Spleen (tissue), 11 donors: ENCODE measurements around the gene CELSR3. TPM values are rescaled to one million over a fixed set of nuclear protein-coding genes. Genes with fewer than 3 reads are reported as not detected.

Source experiments
- DNase-seq: peaks from one replicate; pipeline ENCODE4 v3.0.0-alpha.2; 2020
- H3K27ac ChIP-seq, 8 donors: fragments of 200-600 bp; sonication (generic) in 7 of 8; 1 replicate in 4 of 8; 2 replicates in 4 of 8; pipeline versions ENCODE4 v1.5.0 to v1.8.0; 2016 to 2021; ENCODE audit warnings: inconsistent platforms in 4 of 8, mild to moderate bottlenecking in 4 of 8, moderate library complexity in 1 of 8
- H3K27me3 ChIP-seq, 7 donors: fragments of 200-600 bp; sonication (generic) in 6 of 7; replicated peaks in 1 of 7; 1 replicate in 4 of 7; 2 replicates in 3 of 7; pipeline versions ENCODE4 v1.5.0 to v1.8.0; 2016 to 2021; ENCODE audit warnings: inconsistent platforms in 3 of 7, mild to moderate bottlenecking in 1 of 7
- H3K36me3 ChIP-seq, 6 donors: fragments of 200-600 bp; sonication (generic) in 5 of 6; 1 replicate in 4 of 6; 2 replicates in 2 of 6; pipeline versions ENCODE4 v1.5.0 to v1.8.0; 2016 to 2021; ENCODE audit warnings: inconsistent platforms in 2 of 6
- H3K4me1 ChIP-seq, 6 donors: fragments of 200-600 bp; sonication (generic) in 5 of 6; 1 replicate in 3 of 6; 2 replicates in 3 of 6; pipeline versions ENCODE4 v1.5.0 to v1.8.0; 2016 to 2021; ENCODE audit warnings: inconsistent platforms in 3 of 6
- H3K4me3 ChIP-seq, 8 donors: fragments of 200-600 bp; sonication (generic) in 7 of 8; 1 replicate in 4 of 8; 2 replicates in 4 of 8; pipeline versions ENCODE4 v1.5.0 to v1.8.0; 2016 to 2021; ENCODE audit warnings: inconsistent platforms in 4 of 8, mild to moderate bottlenecking in 4 of 8, moderate library complexity in 2 of 8
- H3K9me3 ChIP-seq, 8 donors: fragments of 200-600 bp; sonication (generic) in 7 of 8; 1 replicate in 4 of 8; 2 replicates in 4 of 8; pipeline versions ENCODE4 v1.5.0 to v1.8.0; 2016 to 2021; ENCODE audit warnings: inconsistent platforms in 4 of 8
- CTCF ChIP-seq, 11 experiments: fragments of 200-600 bp in 7 of 11; fragments of 450-650 bp in 4 of 11; sonication (generic) in 4 of 11; IDR thresholded peaks in 8 of 11; conservative IDR thresholded peaks in 3 of 11; 1 replicate in 7 of 11; 2 replicates in 4 of 11; pipeline versions ENCODE4 v1.4.0 to v1.8.0; 2016 to 2021; ENCODE audit warnings: antibody characterized with exemption in 11 of 11, inconsistent platforms in 4 of 11, mild to moderate bottlenecking in 1 of 11
- POLR2A ChIP-seq, 3 donors: fragments of 450-650 bp; IDR thresholded peaks; one replicate each; pipeline ENCODE4 v1.5.1; 2017; ENCODE audit warnings: antibody characterized with exemption in 3 of 3, mild to moderate bottlenecking in 1 of 3
- POLR2AphosphoS5 ChIP-seq, 3 donors: sonication (generic); formaldehyde crosslinking; IDR thresholded peaks; one replicate each; pipeline ENCODE4 v1.5.1; 2017; ENCODE audit warnings: antibody characterized with exemption in 3 of 3
- WGBS, 5 donors: extraction: QIAGEN DNeasy Blood & Tissue Kit in 3 of 5; methylation state at CpG; one replicate each; pipeline versions ENCODE4 v1.1.5 to v1.1.7; 2013 to 2018; 5-methylcytosine and 5-hydroxymethylcytosine counted together
- intact Hi-C: fragments of 100-400 bp; cut with DNase I; formaldehyde crosslinking; loops from one replicate; pipeline ENCODE4 v1.15.0; 2023; ENCODE audit warnings: low total_unique reads
- polyA plus RNA-seq, 3 donors: library from polyadenylated mRNA; stranded (reverse); fragments of 200-250 nt; gene quantifications; one replicate each; pipeline ENCODE4 v1.2.1, GENCODE V29; 2013
- total RNA-seq, 7 donors: library from RNA; depleted of rRNA in 3 of 7; stranded (reverse); fragments of >200 nt in 3 of 7; fragmentation: NEBNext Ultra II Directional in 4 of 7; extraction: Animal tissue kit (Norgen Biotek cat#: 25700) in 4 of 7; gene quantifications; one replicate each; pipeline versions ENCODE4 v1.1.0 to v1.2.1, GENCODE V29; 2016 to 2021
- donor health status: healthy with polysubstance abuse.
- donor health status: DM: no; HTN: no; CAD: no; lungs with moderate emphysema.
- donor health status: DM: no; HTN: no; CAD: no.
- donor health status: Bipolar disorder and iron deficiency.
- donor health status: healthy.
- donor health status: DM: no; HTN: no; CAD: no.
- donor health status: DM: yes; HTN: yes; CAD: no.

Gene CELSR3
- total and polyA plus RNA-seq, 10 donors, result 0.56 to 2.7 (median 1.9) TPM

DNA sequence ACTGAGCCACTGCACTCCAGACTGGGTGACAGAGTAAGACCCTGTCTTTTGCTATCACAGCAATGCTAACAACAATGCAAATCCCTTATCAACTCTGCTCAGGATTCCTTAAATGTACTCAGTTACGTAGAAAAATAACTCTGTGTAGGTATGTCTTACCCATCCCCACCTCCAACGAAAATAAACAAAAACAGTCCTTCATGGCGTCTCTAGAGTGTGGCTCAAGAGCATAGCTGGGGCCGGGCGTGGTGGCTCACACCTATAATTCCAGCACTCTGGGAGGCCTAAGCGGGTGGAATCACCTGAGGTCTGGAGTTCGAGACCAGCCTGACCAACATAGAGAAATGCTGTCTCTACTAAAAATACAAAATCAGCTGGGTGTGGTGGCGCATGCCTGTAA is 36.2 kb upstream of the CELSR3 start:
- TF ChIP-seq POLR2AphosphoS5 (IDR thresholded peaks at IDR 0.05) (no peak), CTCF (IDR thresholded peaks at IDR 0.05 in 8 of 11, conservative IDR thresholded peaks at IDR 0.05 in 3 of 11) (no peak)
- H3K36me3 ChIP-seq, result peaks cover 0 to 83% (median 32%) of the 10 kb centered on the region in 6 donors
- peak; percentile 41 for DNase-seq
- H3K4me3 ChIP-seq, result no peak overlapping the region
- intact Hi-C loops, result no loop called here
- peaks cover 0 to 87% (median 28%) of the 10 kb centered on the region in 6 donors for H3K4me1 ChIP-seq
- no peak overlapping the region for H3K27ac ChIP-seq
- no peaks in the 10 kb centered on the region for H3K27me3 ChIP-seq
- WGBS, 5 donors, result 94 to 98% (median 97%) methylated on average over 8 of the region's 8 CpGs
- no peaks in the 10 kb centered on the region for H3K9me3 ChIP-seq

GRCh38 chr3:48697952-48698351 is 35.3 kb upstream of the CELSR3 start:
- intact Hi-C loops, result no loop called here
- 87 to 93% (median 89%) methylated on average over 3 of the region's 3 CpGs for WGBS, 5 donors
- Histone ChIP-seq H3K27me3 (no peaks in the 10 kb centered on the region), H3K4me3 (no peak overlapping the region), H3K4me1 (peaks cover 0 to 86% (median 24%) of the 10 kb centered on the region in 6 donors), H3K9me3 (no peaks in the 10 kb centered on the region), H3K36me3 (peaks cover 0 to 89% (median 41%) of the 10 kb centered on the region in 6 donors), H3K27ac (no peak overlapping the region)
- TF ChIP-seq POLR2A (IDR thresholded peaks at IDR 0.05) (no peak), POLR2AphosphoS5 (IDR thresholded peaks at IDR 0.05) (no peak), CTCF (IDR thresholded peaks at IDR 0.05 in 8 of 11, conservative IDR thresholded peaks at IDR 0.05 in 3 of 11) (no peak)
- DNase-seq, result no peak

- intact Hi-C loops, result no loop called here
- Histone ChIP-seq H3K27me3 (no peaks in the 10 kb centered on the region), H3K36me3 (peaks cover 0 to 90% (median 52%) of the 10 kb centered on the region in 6 donors), H3K4me3 (no peak overlapping the region), H3K27ac (peak overlapping the region in 1 of 8 donors; percentile 21), H3K9me3 (no peaks in the 10 kb centered on the region), H3K4me1 (peaks cover 0 to 72% (median 18%) of the 10 kb centered on the region in 6 donors)
- TF ChIP-seq POLR2A (IDR thresholded peaks at IDR 0.05), result no peak
- no peak for TF ChIP-seq POLR2AphosphoS5 (IDR thresholded peaks at IDR 0.05)
- no peak for TF ChIP-seq CTCF (IDR thresholded peaks at IDR 0.05 in 8 of 11, conservative IDR thresholded peaks at IDR 0.05 in 3 of 11)
- DNase-seq, result no peak
These were observed 33.9 kb upstream of the CELSR3 start for GRCh38 chr3:48696601-48697000.

GRCh38 chr3:48696156-48696555 is 33.5 kb upstream of the CELSR3 start:
- no peaks in the 10 kb centered on the region for H3K27me3 ChIP-seq
- peaks cover 0 to 90% (median 55%) of the 10 kb centered on the region in 6 donors for H3K36me3 ChIP-seq
- no peaks in the 10 kb centered on the region for H3K9me3 ChIP-seq
- intact Hi-C loops, result no loop called here
- no peak overlapping the region for H3K4me3 ChIP-seq
- H3K27ac ChIP-seq, result peak overlapping the region in 2 of 8 donors; percentile 70 to 71
- no peak for TF ChIP-seq CTCF (IDR thresholded peaks at IDR 0.05 in 8 of 11, conservative IDR thresholded peaks at IDR 0.05 in 3 of 11)
- no peak for TF ChIP-seq POLR2AphosphoS5 (IDR thresholded peaks at IDR 0.05)
- TF ChIP-seq POLR2A (IDR thresholded peaks at IDR 0.05), result no peak
- 94 to 98% (median 97%) methylated on average over 5 of the region's 5 CpGs for WGBS, 5 donors
- peaks cover 0 to 69% (median 18%) of the 10 kb centered on the region in 6 donors for H3K4me1 ChIP-seq
- DNase-seq, result no peak
